M059J (cell line): ENCODE measurements around the gene SCN1A. TPM values are rescaled to one million over a fixed set of nuclear protein-coding genes. Genes with fewer than 3 reads are reported as not detected.
"Not testable (repeated sequence)": the region's sequence is repeated elsewhere in the genome, so short reads cannot be mapped to it uniquely, and the experiment has no call there.

Experiments
- DNase-seq: peaks from one replicate; pipeline ENCODE4 v3.0.0-alpha.2; 2012; ENCODE audit warnings: low read depth
- total RNA-seq: library from RNA; depleted of rRNA; stranded (reverse); fragments of >200 nt; shearing (Covaris generic); gene quantifications from 2 replicates; pipeline ENCODE4 v1.2.3, GENCODE V29; 2014; rRNA removed

SCN1A gene
- total RNA-seq, 1 experiment from 2014 or later = not detected

GRCh38 chr2:165972161-165972560, 155.7 kb downstream of the SCN1A start:
- DNase-seq = not testable (repeated sequence)

DNA sequence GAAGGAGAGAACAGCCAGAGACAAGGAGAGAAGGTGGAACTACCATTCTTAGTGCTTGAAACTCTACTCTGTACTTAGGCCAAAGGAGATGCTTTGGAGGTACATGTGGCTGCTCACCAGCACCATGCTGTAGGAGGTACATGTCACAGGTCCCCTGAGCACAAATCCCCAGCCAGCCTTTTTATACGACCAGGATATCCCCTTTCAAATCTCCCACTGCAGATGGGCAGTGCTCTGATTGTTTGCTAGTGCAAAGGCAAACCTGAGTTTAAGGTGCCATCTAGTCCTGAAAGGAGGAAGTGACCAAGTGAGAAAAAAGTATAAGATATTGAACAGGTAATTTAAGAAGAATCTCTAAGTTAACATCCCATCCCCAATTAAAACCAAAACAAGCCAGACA, 157.2 kb downstream of the SCN1A start:
- no peak for DNase-seq

GRCh38 chr2:165969227-165969626, 158.6 kb downstream of the SCN1A start:
- no peak for DNase-seq

GRCh38 chr2:165967746-165968145, 160.1 kb downstream of the SCN1A start:
- DNase-seq = no peak

DNA sequence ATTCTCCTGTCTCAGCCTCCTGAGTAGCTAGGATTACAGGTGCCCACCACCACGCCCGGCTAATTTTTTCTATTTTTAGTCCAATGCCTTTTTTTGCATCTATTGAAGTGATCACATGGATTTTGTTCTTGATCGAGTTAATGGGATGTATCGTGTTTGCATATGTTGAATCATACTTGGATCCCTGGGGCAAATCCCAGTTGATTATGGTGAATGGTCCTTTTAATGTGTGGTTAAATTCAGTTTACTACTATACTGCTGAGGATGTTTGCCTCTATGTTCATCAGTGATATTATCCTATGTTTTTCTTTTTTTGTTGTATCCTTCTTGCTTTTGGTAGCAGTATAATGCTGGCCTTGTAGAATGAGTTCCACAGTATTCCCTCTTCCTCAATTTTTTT, 166.0 kb downstream of the SCN1A start:
- no peak for DNase-seq

DNA sequence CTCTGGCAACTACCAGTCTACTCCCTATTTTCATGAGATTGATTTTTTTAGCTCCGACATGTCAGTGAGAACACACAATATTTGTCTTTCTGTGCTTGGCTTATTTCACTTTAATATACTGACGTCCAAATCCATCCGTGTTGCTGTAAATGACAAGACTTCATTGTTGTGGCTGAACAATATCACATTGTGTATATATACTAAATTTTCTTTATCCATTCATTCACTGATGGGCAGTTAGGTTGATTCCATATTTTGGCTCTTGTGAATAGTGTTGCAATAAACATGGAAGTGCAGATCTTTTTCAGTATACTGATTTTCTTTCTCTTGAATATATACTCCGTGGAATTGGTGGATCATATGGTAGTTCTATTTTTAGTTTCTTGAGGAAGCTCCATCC, 168.4 kb downstream of the SCN1A start:
- DNase-seq = no peak

GRCh38 chr2:165958313-165958960, 169.4 kb downstream of the SCN1A start:
- DNase-seq = no peak

GRCh38 chr2:165957030-165957675, 170.7 kb downstream of the SCN1A start:
- no peak for DNase-seq

- peak; percentile 88 for DNase-seq
Measured at GRCh38 chr2:165953655-165954606, 173.9 kb downstream of the SCN1A start, which contains the start of gene TTC21B. TSS of gene TTC21B (minus strand) at chr2:165953776. CDS start at chr2:165953705, 71 bp downstream.

GRCh38 chr2:165953306-165953654, 174.5 kb downstream of the SCN1A start:
- peak; percentile 57 for DNase-seq

DNA sequence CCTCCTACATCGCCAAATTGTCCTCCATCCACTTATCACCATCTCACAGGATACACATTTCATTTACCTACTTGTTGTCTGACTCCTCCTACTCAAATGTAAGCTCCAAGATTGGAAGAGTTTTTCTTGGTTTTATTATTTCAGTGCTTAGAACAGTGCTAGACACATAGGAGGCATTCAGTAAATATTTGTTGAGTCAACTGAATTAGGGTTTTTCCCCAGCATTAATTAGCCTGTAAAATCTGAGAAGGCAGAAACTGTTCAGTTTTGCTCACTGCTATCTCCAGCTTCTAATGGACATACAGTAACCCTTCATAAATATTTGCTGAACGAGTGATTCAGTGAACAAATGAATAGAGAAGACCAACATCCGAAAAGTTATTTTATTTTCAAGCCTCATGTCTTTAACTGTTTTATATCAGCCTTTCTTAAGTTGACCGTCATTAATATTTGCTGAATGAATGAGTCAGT, 175.0 kb downstream of the SCN1A start:
- DNase-seq = peak; percentile 22

GRCh38 chr2:165952085-165952484, 175.7 kb downstream of the SCN1A start:
- DNase-seq = no peak

DNA sequence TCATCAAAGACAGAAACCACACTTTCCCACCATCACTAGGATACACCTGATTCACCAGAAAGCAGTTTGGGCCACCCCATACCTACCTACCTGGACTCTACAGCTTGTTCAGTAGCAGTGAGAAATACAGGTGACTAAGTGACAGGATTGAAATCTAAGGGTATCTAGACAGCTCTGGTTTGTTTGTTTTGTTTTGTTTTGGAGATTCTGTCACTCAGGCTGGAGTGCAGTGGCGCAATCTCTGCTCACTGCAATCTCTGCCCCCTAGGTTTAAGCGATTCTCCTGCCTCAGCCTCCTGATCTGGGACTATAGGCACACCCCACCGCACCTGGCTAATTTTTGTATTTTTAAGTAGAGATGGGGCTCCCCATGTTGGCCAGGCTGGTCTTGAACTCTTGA, 177.4 kb downstream of the SCN1A start:
- DNase-seq = peak; percentile 1

DNA sequence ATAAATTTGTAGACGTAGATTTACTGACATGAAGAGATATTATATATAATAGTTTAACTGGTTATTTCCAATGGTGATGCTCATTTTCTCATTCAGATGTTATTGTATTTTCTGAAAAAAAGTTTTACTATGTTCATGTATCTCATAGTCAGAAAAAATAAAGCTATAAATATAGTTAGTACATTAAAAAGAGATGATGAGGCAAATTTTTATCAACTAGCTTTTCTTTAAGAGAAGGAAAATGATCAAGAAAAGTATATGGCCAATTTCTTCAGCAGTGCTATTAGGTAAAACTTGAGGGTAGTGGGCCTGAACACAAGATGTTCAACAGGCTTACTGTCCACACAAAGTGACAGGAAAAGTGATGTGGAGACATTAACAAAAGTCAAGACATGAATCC, 186.0 kb downstream of the SCN1A start:
- no peak for DNase-seq

DNA sequence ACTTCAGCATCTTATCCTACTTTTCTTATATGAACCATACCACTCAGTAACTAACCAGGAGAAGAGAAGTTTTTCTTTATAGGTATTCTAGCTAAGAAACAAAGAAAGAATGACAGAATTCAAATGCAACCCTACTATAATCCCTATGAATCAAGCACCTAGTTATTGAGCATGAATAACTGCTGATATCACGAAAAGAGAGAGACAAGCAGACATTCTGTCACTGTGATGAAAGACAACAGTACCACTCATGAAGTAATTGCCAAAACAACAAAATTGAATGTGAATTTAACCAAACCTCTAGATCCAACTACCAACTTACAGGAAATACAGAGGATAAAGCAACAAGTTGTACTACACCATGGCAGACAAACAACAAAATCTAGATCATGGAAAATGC, 189.6 kb downstream of the SCN1A start:
- no peak for DNase-seq

Other genes starting within 250 kb of the SCN1A start
- gene TTC21B, start 174.2 kb downstream of the SCN1A start, total RNA-seq = 9.0 and 14.3 TPM in 2 replicates
- gene SCN9A, start 247.9 kb upstream of the SCN1A start, total RNA-seq = 0.42 and 0.86 TPM in 2 replicates